ENCODE measurements around the gene KIF26B. TPM values are rescaled to one million over a fixed set of nuclear protein-coding genes. Genes with fewer than 3 reads are reported as not detected.

The KIF26B gene
- total RNA-seq, 2 donors from 2014 or later: not detected

GRCh38 chr1:245648749-245649522, 494.2 kb downstream of the KIF26B start:
- no peak overlapping the region for H3K4me3 Mint-ChIP-seq

DNA sequence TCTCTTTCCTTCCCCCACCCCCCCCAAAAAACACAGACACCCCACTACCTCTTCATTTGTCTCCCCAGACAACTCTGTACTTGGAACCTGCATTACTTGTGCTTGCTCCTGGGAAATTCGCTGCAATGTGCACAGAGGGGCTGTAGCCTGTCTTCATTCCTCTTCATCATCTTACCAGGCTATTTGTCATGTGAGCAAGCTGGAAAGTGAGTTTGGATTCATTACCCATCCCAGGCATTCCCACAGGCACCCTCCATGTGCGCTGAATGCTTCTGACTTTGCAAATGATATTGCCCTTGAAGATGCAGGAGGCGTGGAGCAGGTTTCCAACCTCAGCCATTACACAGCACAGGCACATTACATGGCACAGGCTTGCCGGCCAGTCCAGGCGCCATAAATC, 494.9 kb downstream of the KIF26B start:
- H3K4me1 Mint-ChIP-seq (ENCODE audit: low read depth in 2 of 2): peaks cover 0 to 3% of the 10 kb centered on the region in 2 donors
- H3K9me3 Mint-ChIP-seq: no peaks in the 10 kb centered on the region
- H3K27ac Mint-ChIP-seq: no peak overlapping the region
- ATAC-seq: no peak
- DNase-seq (ENCODE audit: low spot score): no peak
- peaks cover 7 to 30% of the 10 kb centered on the region in 2 donors for H3K27me3 Mint-ChIP-seq
- no peak overlapping the region for H3K4me3 Mint-ChIP-seq
- H3K36me3 Mint-ChIP-seq: no peaks in the 10 kb centered on the region

More at GRCh38 chr1:245648749-245649522, 494.2 kb downstream of the KIF26B start:
- peaks cover 0 to 3% of the 10 kb centered on the region in 2 donors for H3K4me1 Mint-ChIP-seq (ENCODE audit: low read depth in 2 of 2)
- H3K9me3 Mint-ChIP-seq: no peaks in the 10 kb centered on the region
- H3K36me3 Mint-ChIP-seq: peaks cover 1% of the 10 kb centered on the region
- ATAC-seq (peak in 1 of 2 donors; percentile 26), DNase-seq (ENCODE audit: low spot score) (no peak)
- no peak overlapping the region for H3K27ac Mint-ChIP-seq
- H3K27me3 Mint-ChIP-seq: peaks cover 8 to 37% of the 10 kb centered on the region in 2 donors

- Mint-ChIP-seq H3K27ac (no peak overlapping the region), H3K9me3 (no peaks in the 10 kb centered on the region), H3K4me1 (ENCODE audit: low read depth in 2 of 2) (peaks cover 0 to 3% of the 10 kb centered on the region in 2 donors), H3K27me3 (peaks cover 5 to 24% of the 10 kb centered on the region in 2 donors), H3K36me3 (no peaks in the 10 kb centered on the region), H3K4me3 (no peak overlapping the region)
- ATAC-seq (no peak), DNase-seq (ENCODE audit: low spot score) (no peak)
These were observed 495.7 kb downstream of the KIF26B start for GRCh38 chr1:245650441-245650960.

DNA sequence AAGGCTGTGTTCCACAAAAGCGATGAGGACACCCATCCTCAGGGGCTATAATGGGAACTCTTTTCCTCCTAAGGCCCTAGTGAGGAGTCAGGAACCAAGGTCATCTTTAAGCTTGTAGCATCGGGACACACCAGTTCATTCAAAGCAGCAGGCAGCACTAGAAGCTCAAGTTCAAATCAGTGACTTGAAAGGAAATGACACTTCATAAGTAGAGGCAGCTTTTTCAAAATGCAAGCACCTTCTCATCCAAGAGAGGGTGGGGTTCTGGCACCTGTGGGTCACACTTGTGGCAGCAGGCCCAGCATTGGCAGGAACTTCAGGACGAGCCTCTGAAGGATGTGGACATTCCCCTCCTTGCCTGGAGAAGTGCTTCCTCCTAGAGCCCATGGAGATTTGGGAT, 496.3 kb downstream of the KIF26B start:
- Mint-ChIP-seq H3K4me3 (no peak overlapping the region), H3K4me1 (ENCODE audit: low read depth in 2 of 2) (peaks cover 0 to 3% of the 10 kb centered on the region in 2 donors), H3K27me3 (peaks cover 5 to 18% of the 10 kb centered on the region in 2 donors), H3K36me3 (no peaks in the 10 kb centered on the region), H3K27ac (no peak overlapping the region), H3K9me3 (no peaks in the 10 kb centered on the region)
- ATAC-seq (no peak), DNase-seq (ENCODE audit: low spot score) (no peak)

DNA sequence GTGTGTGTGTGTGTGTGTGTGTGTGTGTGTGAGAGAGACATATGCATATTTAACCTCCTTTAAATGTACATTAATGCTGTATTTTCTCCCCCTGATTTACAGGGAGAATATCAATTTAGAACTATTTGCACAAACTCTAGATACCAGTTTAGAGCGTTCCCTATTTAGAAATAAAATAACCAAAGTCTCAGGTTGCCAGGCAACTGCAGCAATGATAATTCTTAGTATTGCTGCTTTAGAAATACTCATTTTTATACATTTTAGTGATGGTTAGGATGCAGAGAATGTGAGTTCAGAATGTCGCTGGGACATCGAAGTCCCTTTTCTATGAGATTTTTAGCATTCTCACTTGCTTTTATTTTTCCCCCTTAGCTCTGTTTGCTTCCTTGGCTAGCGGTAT, 497.3 kb downstream of the KIF26B start:
- DNase-seq (ENCODE audit: low spot score) (no peak), ATAC-seq (no peak)
- H3K27ac Mint-ChIP-seq: no peak overlapping the region

GRCh38 chr1:245652660-245653427, 498.1 kb downstream of the KIF26B start:
- ATAC-seq: no peak
- DNase-seq (ENCODE audit: low spot score): no peak

More for the DNA sequence above, 497.3 kb downstream of the KIF26B start:
- Mint-ChIP-seq H3K27me3 (peaks cover 5 to 16% of the 10 kb centered on the region in 2 donors), H3K9me3 (no peaks in the 10 kb centered on the region), H3K4me3 (no peak overlapping the region), H3K36me3 (no peaks in the 10 kb centered on the region), H3K4me1 (ENCODE audit: low read depth in 2 of 2) (peaks cover 0 to 3% of the 10 kb centered on the region in 2 donors)

DNA sequence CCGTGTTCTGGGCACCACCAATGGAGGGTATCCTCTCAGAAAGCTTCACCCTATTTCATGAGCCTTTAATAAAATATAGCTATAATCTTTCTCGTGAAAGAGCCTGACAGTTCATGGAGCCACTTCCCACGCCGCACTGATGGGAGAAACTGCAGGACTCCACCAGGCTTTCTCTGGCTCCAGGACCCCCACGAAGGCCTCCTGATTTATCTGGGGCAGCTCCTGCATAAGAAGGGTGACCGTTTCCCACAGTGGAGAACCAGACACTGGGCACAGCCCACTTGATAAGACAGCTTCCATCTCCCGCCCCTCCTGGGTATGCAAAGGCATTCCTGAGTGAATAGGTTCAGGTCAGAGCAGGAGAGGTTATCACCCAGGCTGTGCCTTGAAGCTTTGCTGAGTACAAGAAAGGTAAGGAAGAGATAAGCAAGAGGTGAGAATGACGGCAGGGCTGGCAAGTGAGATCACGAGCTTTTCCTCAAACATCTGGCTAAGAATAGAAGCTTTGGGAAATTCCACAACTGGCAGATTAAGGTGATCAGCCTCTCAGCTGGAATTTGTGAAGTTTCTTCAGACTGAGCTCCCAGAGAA, 499.8 kb downstream of the KIF26B start:
- no peaks in the 10 kb centered on the region for H3K36me3 Mint-ChIP-seq
- H3K27ac Mint-ChIP-seq: no peak overlapping the region
- H3K27me3 Mint-ChIP-seq: peaks cover 2 to 4% of the 10 kb centered on the region in 2 donors
- H3K4me3 Mint-ChIP-seq: no peak overlapping the region
- H3K4me1 Mint-ChIP-seq (ENCODE audit: low read depth in 2 of 2): peaks cover 0 to 3% of the 10 kb centered on the region in 2 donors
- no peaks in the 10 kb centered on the region for H3K9me3 Mint-ChIP-seq
- ATAC-seq (peak in 1 of 2 donors; percentile 46), DNase-seq (ENCODE audit: low spot score) (no peak)

More at GRCh38 chr1:245652660-245653427, 498.1 kb downstream of the KIF26B start:
- Mint-ChIP-seq H3K27me3 (peaks cover 5 to 11% of the 10 kb centered on the region in 2 donors), H3K4me1 (ENCODE audit: low read depth in 2 of 2) (peaks cover 0 to 3% of the 10 kb centered on the region in 2 donors), H3K27ac (no peak overlapping the region), H3K9me3 (no peaks in the 10 kb centered on the region), H3K4me3 (no peak overlapping the region), H3K36me3 (no peaks in the 10 kb centered on the region)

GRCh38 chr1:245656189-245656717, 501.5 kb downstream of the KIF26B start:
- Mint-ChIP-seq H3K9me3 (no peaks in the 10 kb centered on the region), H3K4me1 (ENCODE audit: low read depth in 2 of 2) (peaks cover 0 to 3% of the 10 kb centered on the region in 2 donors), H3K36me3 (no peaks in the 10 kb centered on the region), H3K27me3 (no peaks in the 10 kb centered on the region), H3K4me3 (no peak overlapping the region), H3K27ac (no peak overlapping the region)
- DNase-seq (ENCODE audit: low spot score): no peak
- ATAC-seq: no peak

GRCh38 chr1:245657371-245657770, 502.6 kb downstream of the KIF26B start:
- ATAC-seq (no peak), DNase-seq (ENCODE audit: low spot score) (no peak)
- H3K27ac Mint-ChIP-seq: no peak overlapping the region
- no peaks in the 10 kb centered on the region for H3K36me3 Mint-ChIP-seq
- H3K4me1 Mint-ChIP-seq (ENCODE audit: low read depth in 2 of 2): peaks cover 0 to 3% of the 10 kb centered on the region in 2 donors
- H3K27me3 Mint-ChIP-seq: no peaks in the 10 kb centered on the region
- no peak overlapping the region for H3K4me3 Mint-ChIP-seq
- no peaks in the 10 kb centered on the region for H3K9me3 Mint-ChIP-seq

- H3K36me3 Mint-ChIP-seq: no peaks in the 10 kb centered on the region
- H3K27me3 Mint-ChIP-seq: no peaks in the 10 kb centered on the region
- no peak overlapping the region for H3K4me3 Mint-ChIP-seq
- no peaks in the 10 kb centered on the region for H3K4me1 Mint-ChIP-seq (ENCODE audit: low read depth in 2 of 2)
- H3K27ac Mint-ChIP-seq: no peak overlapping the region
- DNase-seq (ENCODE audit: low spot score) (no peak), ATAC-seq (no peak)
- no peaks in the 10 kb centered on the region for H3K9me3 Mint-ChIP-seq
These were observed 508.6 kb downstream of the KIF26B start for GRCh38 chr1:245663373-245663772.

DNA sequence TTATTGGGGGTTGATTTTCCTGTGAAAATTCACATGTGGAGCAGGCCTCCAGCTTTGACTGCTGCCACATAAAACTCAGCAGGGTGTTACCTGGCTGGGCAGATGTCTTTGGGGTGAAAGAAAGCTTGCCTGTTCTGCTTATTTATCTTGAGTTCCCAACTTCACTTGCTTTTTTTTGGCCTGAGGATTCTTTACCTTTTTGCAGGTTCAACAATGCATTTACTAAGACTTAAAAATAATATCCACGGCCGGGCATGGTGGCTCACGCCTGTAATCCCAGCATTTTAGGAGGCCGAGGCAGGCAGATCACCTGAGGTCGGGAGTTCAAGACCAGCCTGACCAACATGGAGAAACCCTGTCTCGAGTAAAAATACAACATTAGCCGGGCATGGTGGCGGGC, 509.1 kb downstream of the KIF26B start:
- Mint-ChIP-seq H3K4me1 (ENCODE audit: low read depth in 2 of 2) (no peaks in the 10 kb centered on the region), H3K4me3 (no peak overlapping the region), H3K36me3 (no peaks in the 10 kb centered on the region), H3K27ac (no peak overlapping the region), H3K27me3 (no peaks in the 10 kb centered on the region), H3K9me3 (no peaks in the 10 kb centered on the region)
- ATAC-seq: no peak
- no peak for DNase-seq (ENCODE audit: low spot score)

- DNase-seq (ENCODE audit: low spot score): no peak
- H3K4me3 Mint-ChIP-seq: no peak overlapping the region
- H3K36me3 Mint-ChIP-seq: no peaks in the 10 kb centered on the region
- no peaks in the 10 kb centered on the region for H3K27me3 Mint-ChIP-seq
- no peak overlapping the region for H3K27ac Mint-ChIP-seq
- H3K9me3 Mint-ChIP-seq: no peaks in the 10 kb centered on the region
- no peak for ATAC-seq
- H3K4me1 Mint-ChIP-seq (ENCODE audit: low read depth in 2 of 2): no peaks in the 10 kb centered on the region
These were observed 511.6 kb downstream of the KIF26B start for GRCh38 chr1:245666412-245666811.

DNA sequence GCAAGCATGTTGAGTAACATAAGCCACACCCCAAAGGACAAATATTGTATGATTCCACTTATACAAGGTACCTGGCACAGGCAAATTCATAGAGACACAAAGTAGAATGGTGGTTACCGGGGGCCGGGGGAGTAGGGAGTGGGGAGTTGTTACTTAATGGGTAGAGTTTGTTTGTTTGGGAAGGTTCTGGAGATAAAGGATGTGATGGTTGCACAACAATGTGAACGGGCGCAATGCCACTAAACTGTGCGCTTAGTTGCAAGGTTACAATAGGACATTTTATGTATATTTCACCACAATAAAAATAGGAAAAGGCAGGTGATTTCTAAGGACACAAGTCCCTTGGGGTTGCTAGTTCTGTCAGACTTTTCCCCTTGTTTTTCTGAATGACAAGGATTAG, 516.6 kb downstream of the KIF26B start:
- Mint-ChIP-seq H3K9me3 (no peaks in the 10 kb centered on the region), H3K4me1 (ENCODE audit: low read depth in 2 of 2) (no peaks in the 10 kb centered on the region), H3K4me3 (no peak overlapping the region), H3K27me3 (no peaks in the 10 kb centered on the region), H3K27ac (no peak overlapping the region), H3K36me3 (no peaks in the 10 kb centered on the region)
- DNase-seq (ENCODE audit: low spot score): no peak
- no peak for ATAC-seq
